GM12878 (cell line): ENCODE measurements around the gene USP35. TPM values are rescaled to one million over a fixed set of nuclear protein-coding genes. Genes with fewer than 3 reads are reported as not detected.

Experiments
- ATAC-seq: fragments of 200-7000 bp; cut with Tn5 transposase; 3 replicates; pipeline ENCODE4 v1.9.1; 2020; ENCODE audit warnings: mild to moderate bottlenecking, moderate library complexity
- BruUV-seq: library from RNA; stranded (reverse); fragments of 400-500 nt; replicated peaks from 2 replicates; lab custom pipeline; 2021; lab: Mats Ljungman, UMichigan
- CTCF ChIA-PET: fragments of 300-600 bp; sonication (Branson Sonifier 250); formaldehyde crosslinking; extraction: SDS; loops from one replicate; lab custom pipeline; 2021; ENCODE audit warnings: inconsistent platforms; lab: Yijun Ruan, JAX
- POLR2A ChIA-PET: fragments of 350-600 bp; formaldehyde crosslinking; extraction: SDS; loops from one replicate; lab custom pipeline; 2021; ENCODE audit warnings: inconsistent platforms; lab: Charles Lee
- RAD21 ChIA-PET: fragments of 300-600 bp; sonication (Branson Sonifier 250); formaldehyde crosslinking; loops from one replicate; lab custom pipeline; 2023; ENCODE audit warnings: antibody characterized with exemption; ENCODE audit not compliant: unreplicated experiment; lab: Charles Lee
- SMC1A ChIA-PET: fragments of 300-600 bp; sonication (Branson Sonifier 250); formaldehyde crosslinking; loops from one replicate; lab custom pipeline; 2023; ENCODE audit not compliant: unreplicated experiment, uncharacterized antibody; lab: Charles Lee
- DNase-seq: peaks from one replicate; pipeline ENCODE4 v3.0.0-alpha.2; 2011; ENCODE audit warnings: low read depth, low spot score
- FAIRE-seq: peaks from 3 replicates; lab custom pipeline; 2011; peaks lifted over from hg19 to GRCh38; lab: Jason Lieb, UNC
- H2AFZ ChIP-seq: 2 replicates; pipeline ENCODE4 v1.6.0; 2011; ENCODE audit warnings: low read depth, low read length, control low read depth; ENCODE audit not compliant: control insufficient read depth
- H3K27ac ChIP-seq: 2 replicates; pipeline ENCODE4 v1.5.1; 2011; ENCODE audit warnings: control low read depth; ENCODE audit not compliant: control insufficient read depth, insufficient read depth
- H3K27me3 ChIP-seq, 2 experiments: replicated peaks in 1 of 2; 2 replicates each; pipeline versions ENCODE4 v1.6.0 to v1.6.1; 2011; ENCODE audit warnings: low read length in 1 of 2; ENCODE audit not compliant: control insufficient read depth in 2 of 2, insufficient read depth in 2 of 2
- H3K36me3 ChIP-seq, 2 experiments: 2 replicates each; pipeline ENCODE4 v1.5.1; 2011; ENCODE audit warnings: low read length in 1 of 2; ENCODE audit not compliant: control insufficient read depth in 2 of 2, insufficient read depth in 2 of 2
- H3K4me1 ChIP-seq: 2 replicates; pipeline ENCODE4 v1.6.1; 2011; ENCODE audit warnings: mild to moderate bottlenecking, low read length, moderate library complexity, mixed read lengths; ENCODE audit not compliant: control insufficient read depth, insufficient read depth
- H3K4me2 ChIP-seq: 2 replicates; pipeline ENCODE4 v1.6.0; 2011; ENCODE audit warnings: control low read depth; ENCODE audit not compliant: control insufficient read depth, insufficient read depth
- H3K4me3 ChIP-seq: fragments of 200-600 bp; sonication (generic); 2 replicates; pipeline ENCODE4 v1.5.1; 2016
- H3K79me2 ChIP-seq: 2 replicates; pipeline ENCODE4 v1.6.0; 2011; ENCODE audit warnings: low read length; ENCODE audit not compliant: control insufficient read depth, insufficient read depth
- H3K9ac ChIP-seq: 2 replicates; pipeline ENCODE4 v1.8.0; 2011; ENCODE audit warnings: low read length, control low read depth, mixed read lengths; ENCODE audit not compliant: control insufficient read depth, insufficient read depth
- H3K9me3 ChIP-seq: replicated peaks from 3 replicates; pipeline ENCODE4 v1.5.1; 2011; ENCODE audit warnings: mild to moderate bottlenecking, low read length; ENCODE audit not compliant: control insufficient read depth, insufficient read depth
- H4K20me1 ChIP-seq: 2 replicates; pipeline ENCODE4 v1.6.0; 2011; ENCODE audit not compliant: control insufficient read depth, insufficient read depth
- CBX3 ChIP-seq: fragments of 200-600 bp; sonication (generic); IDR thresholded peaks from 2 replicates; pipeline ENCODE4 v1.6.1; 2016; ENCODE audit warnings: low read depth, borderline replicate concordance
- EED ChIP-seq: sonication (generic); IDR thresholded peaks from 2 replicates; pipeline ENCODE4 v1.6.1; 2016; ENCODE audit warnings: antibody characterized with exemption, low read depth
- ELK1 ChIP-seq: IDR thresholded peaks from 2 replicates; pipeline ENCODE4 v1.6.1; 2012; ENCODE audit warnings: low read depth, low read length, improper control_type of control experiment
- MEF2A ChIP-seq: IDR thresholded peaks from 2 replicates; pipeline ENCODE4 v1.6.1; 2011; ENCODE audit warnings: low read depth, mild to moderate bottlenecking, low read length, moderate library complexity; ENCODE audit not compliant: insufficient read depth
- RBBP5 ChIP-seq: fragments of 200-600 bp; sonication (generic); conservative IDR thresholded peaks from 2 replicates; pipeline ENCODE4 v1.6.1; 2016
- REST ChIP-seq: IDR thresholded peaks from 2 replicates; pipeline ENCODE4 v1.6.1; 2012; ENCODE audit warnings: mild to moderate bottlenecking, low read depth, low read length
- TCF7 ChIP-seq: IDR thresholded peaks from 2 replicates; pipeline ENCODE4 v1.6.1; 2014; ENCODE audit warnings: antibody characterized with exemption, borderline replicate concordance
- ZBTB11 ChIP-seq: fragments of 450-650 bp; formaldehyde crosslinking; IDR thresholded peaks from 2 replicates; pipeline ENCODE4 v1.5.0; 2022; ENCODE audit warnings: mild to moderate bottlenecking, missing genetic modification characterization
- ZNF207 ChIP-seq: fragments of 450-650 bp; IDR thresholded peaks from 2 replicates; pipeline ENCODE4 v1.6.1; 2014; ENCODE audit warnings: antibody characterized with exemption, mild to moderate bottlenecking, borderline replicate concordance
- ZNF217 ChIP-seq: fragments of 450-650 bp; IDR thresholded peaks from 2 replicates; pipeline ENCODE4 v1.6.1; 2017; ENCODE audit warnings: antibody characterized with exemption, mild to moderate bottlenecking
- ZNF622 ChIP-seq: fragments of 450-650 bp; IDR thresholded peaks from 2 replicates; pipeline ENCODE4 v1.6.1; 2017; ENCODE audit warnings: mild to moderate bottlenecking, inconsistent platforms
- WGBS: methylation state at CpG from one replicate; pipeline ENCODE4 v1.1.6; 2016; ENCODE audit warnings: low lambda C conversion rate; ENCODE audit not compliant: insufficient replicate concordance, insufficient coverage; ENCODE audit errors: missing lambda C conversion rate; 5-methylcytosine and 5-hydroxymethylcytosine counted together
- in situ Hi-C: fragments of 300-500 bp; cut with MboI; formaldehyde crosslinking; loops from 9 replicates; pipeline ENCODE4 v1.14.3; 2018; ENCODE audit warnings: mixed read lengths
- intact Hi-C: fragments of 100-400 bp; cut with micrococcal nuclease; formaldehyde crosslinking; loops from one replicate; pipeline ENCODE4 v1.14.2; 2022; ENCODE audit not compliant: unreplicated experiment
- polyA plus RNA-seq, 11 experiments: library from polyadenylated mRNA; depleted of rRNA in 4 of 11; unstranded in 6 of 11; stranded (reverse) in 5 of 11; fragments of >200 nt; fragmentation: Nextera tagmentation in 4 of 11; fragmentation: Illumina TruSeq in 1 of 11; extraction: Ambion mirVana in 4 of 11; extraction: Trizol in 1 of 11; gene quantifications; 1 replicate in 1 of 11; 2 replicates in 10 of 11; pipeline versions ENCODE4 v1.2.1 to v1.2.3, GENCODE V29; 2011 to 2016; ENCODE audit warnings: inconsistent platforms in 2 of 11, missing spikeins in 2 of 11, low read depth in 1 of 11
- total RNA-seq, 4 experiments: library from RNA; depleted of rRNA in 3 of 4; stranded (reverse); fragments of >200 nt in 3 of 4; fragmentation: Illumina TruSeq in 1 of 4; extraction: Trizol in 1 of 4; gene quantifications; 2 replicates each; pipeline versions ENCODE4 v1.2.1 to v1.2.3, GENCODE V29; 2013 to 2021

The USP35 gene
- total and polyA plus RNA-seq, 10 of the 15 experiments (the other 5 are each of a cell fraction or from before 2014, with no cell fraction given): 0.13 to 6.4 (median 3.1) TPM; not detected in 1

GRCh38 chr11:78219493-78220217 is 30.9 kb downstream of the USP35 start (continued):
- TF ChIP-seq ELK1 (no peak), TCF7 (no peak)
- TF ChIP-seq, all 136 proteins: peak for 0

- no peak overlapping the region for H3K27ac ChIP-seq
- WGBS: 95% methylated on average over 14 of the region's 14 CpGs
- no peak overlapping the region for H3K9ac ChIP-seq
- RAD21 ChIA-PET: no interaction called here
- H4K20me1 ChIP-seq: no peaks in the 10 kb centered on the region
- H2AFZ ChIP-seq: no peak overlapping the region
- DNase-seq: no peak
- H3K4me3 ChIP-seq: no peak overlapping the region
- H3K9me3 ChIP-seq: no peaks in the 10 kb centered on the region
- CTCF ChIA-PET: interaction anchor here (0.5 to 1.6 kb wide), 3 partner anchors 80 to 344 kb away, joined by 3 to 5 read pairs (median 3); no protein-coding TSS in a partner anchor
- peaks cover 39% of the 10 kb centered on the region for H3K4me1 ChIP-seq
- H3K36me3 ChIP-seq: peaks cover 0 to 8% of the 10 kb centered on the region in 2 experiments; a peak in 2 of 4 replicates
- H3K4me2 ChIP-seq: no peak overlapping the region; the same call in 1 of the 2 replicates
- no TSS peak for BruUV-seq
- intact Hi-C loops (no loop called here), in situ Hi-C loops (loop anchor here (5.0 kb wide), 1 partner anchor 342 kb away; no protein-coding TSS in a partner anchor)
- SMC1A ChIA-PET: interaction anchor here (0.6 kb wide), 1 partner anchor 45 kb away, joined by 3 read pairs; no protein-coding TSS in a partner anchor
- no peaks in the 10 kb centered on the region for H3K27me3 ChIP-seq
- POLR2A ChIA-PET: no interaction called here
- ATAC-seq: no peak
- H3K79me2 ChIP-seq: no peaks in the 10 kb centered on the region
- no peak for FAIRE-seq
- TF ChIP-seq MEF2A: no peak
- no peak for TF ChIP-seq ZNF217
- no peak for TF ChIP-seq ZNF622
- no peak for TF ChIP-seq ZNF207
- TF ChIP-seq TCF7: no peak
- TF ChIP-seq CBX3: no peak
- no peak for TF ChIP-seq ZBTB11
- no peak for TF ChIP-seq EED
- TF ChIP-seq REST: no peak
- TF ChIP-seq RBBP5: no peak
Observed at GRCh38 chr11:78220218-78221157, 31.8 kb downstream of the USP35 start.
